IMR-90 (cell line): ENCODE measurements around the gene TBC1D4. TPM values are rescaled to one million over a fixed set of nuclear protein-coding genes. Genes with fewer than 3 reads are reported as not detected.
A peak's percentile ranks its signal among the peaks of the same experiment; 100 is the strongest.

Experiments
- ATAC-seq: fragments of 200-7000 bp; cut with Tn5 transposase; 2 replicates; pipeline ENCODE4 v1.9.1; 2020; ENCODE audit warnings: low read depth, mild to moderate bottlenecking, moderate library complexity
- BruUV-seq: library from RNA; stranded (reverse); fragments of 400-500 nt; replicated peaks from 2 replicates; lab custom pipeline; 2021; lab: Mats Ljungman, UMichigan
- CTCF ChIA-PET: fragments of 300-600 bp; formaldehyde crosslinking; extraction: SDS; loops from one replicate; lab custom pipeline; 2021; ENCODE audit warnings: antibody characterized with exemption; lab: Yijun Ruan, JAX
- POLR2A ChIA-PET: fragments of 300-600 bp; sonication (Branson Sonifier 250); formaldehyde crosslinking; loops from one replicate; lab custom pipeline; 2022; ENCODE audit warnings: antibody characterized with exemption; ENCODE audit not compliant: unreplicated experiment; lab: Charles Lee
- DNase-seq: peaks from one replicate; pipeline ENCODE4 v3.0.0; 2013
- H2AFZ ChIP-seq: replicated peaks from 2 replicates; pipeline ENCODE3; 2013; ENCODE audit warnings: low read length, mild to moderate bottlenecking; ENCODE audit not compliant: poor library complexity
- H2AK5ac ChIP-seq: 2 replicates; pipeline ENCODE4 v1.6.1; 2013; ENCODE audit warnings: low read depth, low read length, inconsistent platforms
- H2AK9ac ChIP-seq: replicated peaks from 2 replicates; pipeline ENCODE3; 2013; ENCODE audit warnings: mild to moderate bottlenecking, low read depth, low read length, moderate library complexity; ENCODE audit not compliant: poor library complexity
- H2BK120ac ChIP-seq: 2 replicates; pipeline ENCODE4 v1.6.1; 2013; ENCODE audit warnings: low read depth, low read length, inconsistent platforms
- H2BK15ac ChIP-seq: 3 replicates; pipeline ENCODE4 v1.6.1; 2013; ENCODE audit warnings: low read depth, low read length, inconsistent platforms
- H2BK20ac ChIP-seq: 2 replicates; pipeline ENCODE4 v1.6.1; 2013; ENCODE audit warnings: low read depth, mild to moderate bottlenecking, inconsistent platforms, low read length, moderate library complexity
- H2BK5ac ChIP-seq: 2 replicates; pipeline ENCODE4 v1.6.1; 2013; ENCODE audit warnings: mild to moderate bottlenecking, low read depth, low read length, inconsistent platforms; ENCODE audit not compliant: poor library complexity, severe bottlenecking
- H3K14ac ChIP-seq: replicated peaks from 2 replicates; pipeline ENCODE4 v1.6.1; 2013; ENCODE audit warnings: low read depth, low read length, inconsistent platforms
- H3K18ac ChIP-seq: 2 replicates; pipeline ENCODE4 v1.6.1; 2013; ENCODE audit warnings: low read depth, low read length, control low read depth
- H3K23ac ChIP-seq: 2 replicates; pipeline ENCODE4 v1.6.1; 2013; ENCODE audit warnings: low read depth, low read length, inconsistent platforms
- H3K27ac ChIP-seq: 2 replicates; pipeline ENCODE4 v1.5.1; 2013; ENCODE audit warnings: mild to moderate bottlenecking, control low read depth, low read length; ENCODE audit not compliant: insufficient read depth
- H3K27me3 ChIP-seq: 2 replicates; pipeline ENCODE4 v1.6.1; 2013; ENCODE audit warnings: low read length; ENCODE audit not compliant: control insufficient read depth, insufficient read depth
- H3K36me3 ChIP-seq: 2 replicates; pipeline ENCODE4 v1.6.1; 2013; ENCODE audit warnings: low read length, mixed read lengths; ENCODE audit not compliant: control insufficient read depth, insufficient read depth
- H3K4ac ChIP-seq: 2 replicates; pipeline ENCODE4 v1.6.1; 2013; ENCODE audit warnings: low read depth, low read length, inconsistent platforms
- H3K4me1 ChIP-seq: 2 replicates; pipeline ENCODE4 v1.6.1; 2013; ENCODE audit warnings: low read length, mixed read lengths; ENCODE audit not compliant: control insufficient read depth, insufficient read depth
- H3K4me2 ChIP-seq: 2 replicates; pipeline ENCODE4 v1.6.1; 2013; ENCODE audit warnings: low read depth, mild to moderate bottlenecking, control low read depth, low read length, moderate library complexity
- H3K4me3 ChIP-seq: 2 replicates; pipeline ENCODE4 v1.5.1; 2013; ENCODE audit warnings: low read depth, mild to moderate bottlenecking, control low read depth, low read length, moderate library complexity; ENCODE audit not compliant: insufficient read depth
- H3K56ac ChIP-seq: 2 replicates; pipeline ENCODE4 v1.6.1; 2013; ENCODE audit warnings: low read length, inconsistent platforms; ENCODE audit not compliant: insufficient read depth; ENCODE audit errors: extremely low read depth
- H3K79me1 ChIP-seq, 2 experiments: 2 replicates each; pipeline ENCODE4 v1.6.1; 2013; ENCODE audit warnings: low read length in 2 of 2, inconsistent platforms in 1 of 2, low read depth in 1 of 2
- H3K9ac ChIP-seq: 2 replicates; pipeline ENCODE4 v1.6.1; 2013; ENCODE audit warnings: low read depth, low read length, control low read depth
- H3K9me1 ChIP-seq: 2 replicates; pipeline ENCODE4 v1.6.1; 2013; ENCODE audit warnings: low read length, inconsistent platforms; ENCODE audit not compliant: insufficient read depth
- H3K9me3 ChIP-seq: 2 replicates; pipeline ENCODE4 v1.6.1; 2013; ENCODE audit warnings: low read length; ENCODE audit not compliant: control insufficient read depth, insufficient read depth
- H4K20me1 ChIP-seq: 2 replicates; pipeline ENCODE4 v1.6.1; 2013; ENCODE audit warnings: low read length, inconsistent platforms; ENCODE audit not compliant: insufficient read depth
- H4K5ac ChIP-seq: 2 replicates; pipeline ENCODE4 v1.6.1; 2013; ENCODE audit warnings: mild to moderate bottlenecking, low read depth, low read length, control low read depth
- H4K8ac ChIP-seq, 2 experiments: 2 replicates each; pipeline ENCODE4 v1.6.1; 2013; ENCODE audit warnings: low read depth in 2 of 2, low read length in 2 of 2, control low read depth in 1 of 2, inconsistent platforms in 1 of 2
- H4K91ac ChIP-seq: 2 replicates; pipeline ENCODE4 v1.6.1; 2013; ENCODE audit warnings: low read depth, low read length, inconsistent platforms; ENCODE audit not compliant: insufficient read depth
- BHLHE40 ChIP-seq: fragments of 150-350 bp; IDR thresholded peaks from 2 replicates; pipeline ENCODE4 v1.6.1; 2016; ENCODE audit warnings: mild to moderate bottlenecking, low read depth, low read length
- CEBPB ChIP-seq: IDR thresholded peaks from 2 replicates; pipeline ENCODE4 v1.6.1; 2012; ENCODE audit warnings: low read depth, low read length, improper control_type of control experiment
- CHD1 ChIP-seq: IDR thresholded peaks from 2 replicates; pipeline ENCODE4 v1.6.1; 2012; ENCODE audit warnings: low read depth, low read length, improper control_type of control experiment
- FOS ChIP-seq: fragments of 150-350 bp; IDR thresholded peaks from 2 replicates; pipeline ENCODE4 v1.6.1; 2016; ENCODE audit warnings: low read depth, low read length
- MAFK ChIP-seq: IDR thresholded peaks from 2 replicates; pipeline ENCODE4 v1.6.1; 2012; ENCODE audit warnings: low read depth, low read length, improper control_type of control experiment
- MAZ ChIP-seq: IDR thresholded peaks from 2 replicates; pipeline ENCODE4 v1.6.1; 2012; ENCODE audit warnings: low read depth, mild to moderate bottlenecking, low read length, improper control_type of control experiment, moderate library complexity, borderline replicate concordance
- MXI1 ChIP-seq: IDR thresholded peaks from 2 replicates; pipeline ENCODE4 v1.6.1; 2012; ENCODE audit warnings: low read depth, mild to moderate bottlenecking, low read length, moderate library complexity, borderline replicate concordance
- NFE2L2 ChIP-seq: fragments of 150-350 bp; IDR thresholded peaks from 2 replicates; pipeline ENCODE4 v1.6.1; 2016; ENCODE audit warnings: low read depth, mild to moderate bottlenecking, low read length
- RCOR1 ChIP-seq: IDR thresholded peaks from 2 replicates; pipeline ENCODE4 v1.6.1; 2012; ENCODE audit warnings: mild to moderate bottlenecking, low read length, improper control_type of control experiment; ENCODE audit not compliant: insufficient replicate concordance
- SMC3 ChIP-seq: fragments of 150-350 bp; IDR thresholded peaks from 2 replicates; pipeline ENCODE4 v1.6.1; 2016; ENCODE audit warnings: low read depth, mild to moderate bottlenecking, antibody characterized with exemption, low read length, moderate library complexity
- WGBS, 2 experiments: methylation state at CpG; one replicate each; pipeline versions ENCODE4 v1.1.5 to v1.1.7; 2013; ENCODE audit warnings: missing lambda C conversion rate in 2 of 2; ENCODE audit not compliant: insufficient read length in 1 of 2; ENCODE audit errors: extremely low coverage in 2 of 2; 5-methylcytosine and 5-hydroxymethylcytosine counted together
- dilution Hi-C: fragments of 300-500 bp; cut with HindIII; formaldehyde crosslinking; loops from one replicate; pipeline ENCODE4 v1.14.3; 2018; ENCODE audit warnings: low sequenced_read_pairs; ENCODE audit not compliant: unreplicated experiment
- in situ Hi-C: fragments of 300-500 bp; cut with MboI; formaldehyde crosslinking; loops from 3 replicates; pipeline ENCODE4 v1.14.3; 2019; ENCODE audit warnings: low sequenced_read_pairs, inconsistent platforms, mixed read lengths
- intact Hi-C: fragments of 100-400 bp; cut with micrococcal nuclease; formaldehyde crosslinking; loops from 2 replicates; pipeline ENCODE4 v1.10.0; 2022
- polyA plus RNA-seq, 3 experiments: library from polyadenylated mRNA; depleted of rRNA; stranded (reverse); fragments of >200 nt; gene quantifications; 2 replicates each; pipeline ENCODE4 v1.2.3, GENCODE V29; 2012; ENCODE audit warnings: low replicate concordance in 1 of 3
- total RNA-seq: library from RNA; depleted of rRNA; stranded (reverse); fragments of >200 nt; gene quantifications from 2 replicates; pipeline ENCODE4 v1.2.3, GENCODE V29; 2012
- TF ChIP-seq, protein P1 (sequence below): conservative IDR thresholded peaks from 2 replicates; pipeline ENCODE4 v1.5.1; 2012; ENCODE audit warnings: mild to moderate bottlenecking, low read depth, low read length, improper control_type of control experiment

The TBC1D4 gene
- total and polyA plus RNA-seq, 2 of the 4 experiments (the other 2 are of a cell fraction), result 7.5 to 22.8 TPM

DNA sequence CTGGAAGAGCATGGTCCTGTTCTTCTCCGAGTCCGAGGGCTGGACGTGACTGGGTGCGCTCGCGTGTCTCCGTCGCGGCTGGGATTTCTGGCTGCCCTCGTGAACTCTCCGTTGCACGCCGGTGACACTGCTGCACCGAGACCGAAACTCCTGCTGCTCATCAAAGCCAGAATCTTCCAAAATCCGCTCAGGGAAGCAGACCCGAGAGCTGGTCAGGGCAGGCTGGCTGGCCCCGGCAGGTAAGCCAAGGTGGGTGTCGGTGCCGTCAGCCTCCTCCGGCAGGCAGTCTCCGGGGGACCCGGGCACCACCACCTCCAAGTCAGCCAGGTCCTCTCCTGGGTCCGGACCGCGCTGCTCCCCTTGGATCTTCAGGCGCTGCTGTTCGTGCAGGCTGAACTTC lies 119.9 kb downstream of the TBC1D4 start:
- peaks cover 11% of the 10 kb centered on the region for H3K9me1 ChIP-seq
- no peak overlapping the region; the same call in 1 of the 2 replicates for H3K14ac ChIP-seq
- H2BK5ac ChIP-seq, result no peak overlapping the region
- no peak overlapping the region for H2AK9ac ChIP-seq
- ATAC-seq, result no peak
- no peak overlapping the region for H3K4ac ChIP-seq
- no peak overlapping the region for H3K4me3 ChIP-seq
- WGBS, 2 experiments, result 100% methylated on average over 26 of the region's 28 CpGs; no CpG with 5 or more reads in 1 of the 2 experiments
- H3K9me3 ChIP-seq, result no peaks in the 10 kb centered on the region
- no peak for DNase-seq
- TF ChIP-seq NFE2L2, result no peak
- TF ChIP-seq FOS, result no peak
- TF ChIP-seq CEBPB, result no peak
- no peak for TF ChIP-seq MXI1
- TF ChIP-seq, protein P1, sequence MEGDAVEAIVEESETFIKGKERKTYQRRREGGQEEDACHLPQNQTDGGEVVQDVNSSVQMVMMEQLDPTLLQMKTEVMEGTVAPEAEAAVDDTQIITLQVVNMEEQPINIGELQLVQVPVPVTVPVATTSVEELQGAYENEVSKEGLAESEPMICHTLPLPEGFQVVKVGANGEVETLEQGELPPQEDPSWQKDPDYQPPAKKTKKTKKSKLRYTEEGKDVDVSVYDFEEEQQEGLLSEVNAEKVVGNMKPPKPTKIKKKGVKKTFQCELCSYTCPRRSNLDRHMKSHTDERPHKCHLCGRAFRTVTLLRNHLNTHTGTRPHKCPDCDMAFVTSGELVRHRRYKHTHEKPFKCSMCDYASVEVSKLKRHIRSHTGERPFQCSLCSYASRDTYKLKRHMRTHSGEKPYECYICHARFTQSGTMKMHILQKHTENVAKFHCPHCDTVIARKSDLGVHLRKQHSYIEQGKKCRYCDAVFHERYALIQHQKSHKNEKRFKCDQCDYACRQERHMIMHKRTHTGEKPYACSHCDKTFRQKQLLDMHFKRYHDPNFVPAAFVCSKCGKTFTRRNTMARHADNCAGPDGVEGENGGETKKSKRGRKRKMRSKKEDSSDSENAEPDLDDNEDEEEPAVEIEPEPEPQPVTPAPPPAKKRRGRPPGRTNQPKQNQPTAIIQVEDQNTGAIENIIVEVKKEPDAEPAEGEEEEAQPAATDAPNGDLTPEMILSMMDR, result no peak
- TF ChIP-seq BHLHE40, result no peak
- TF ChIP-seq CHD1, result no peak
- TF ChIP-seq RCOR1, result no peak
- no peak for TF ChIP-seq MAZ
- TF ChIP-seq SMC3, result no peak
- TF ChIP-seq MAFK, result no peak
- peak overlapping the region; percentile 48; the same call in 1 of the 3 replicates for H2BK15ac ChIP-seq
- in situ Hi-C loops (no loop called here), dilution Hi-C loops (no loop called here), intact Hi-C loops (no loop called here)
- H3K27me3 ChIP-seq, result no peaks in the 10 kb centered on the region
- H4K91ac ChIP-seq, result peak overlapping the region; percentile 23; the same call in 1 of the 2 replicates
- no peak overlapping the region for H3K9ac ChIP-seq
- H2AK5ac ChIP-seq, result peak overlapping the region; percentile 91
- H3K23ac ChIP-seq, result no peak overlapping the region
- no peak overlapping the region for H3K18ac ChIP-seq
- no TSS peak for BruUV-seq
- H4K8ac ChIP-seq, result no peak overlapping the region
- no peak overlapping the region for H4K5ac ChIP-seq
- no peak overlapping the region for H3K56ac ChIP-seq
- peak overlapping the region; percentile 28; the same call in 1 of the 2 replicates for H2BK20ac ChIP-seq
- ChIA-PET CTCF (no interaction called here), POLR2A (no interaction called here)
- no peak overlapping the region for H3K4me2 ChIP-seq
- H3K36me3 ChIP-seq, result no peaks in the 10 kb centered on the region
- peaks cover 10% of the 10 kb centered on the region; the same call in 1 of the 2 replicates for H3K4me1 ChIP-seq
- H4K20me1 ChIP-seq, result no peaks in the 10 kb centered on the region
- H2AFZ ChIP-seq, result no peak overlapping the region
- no peak overlapping the region for H3K27ac ChIP-seq
- H2BK120ac ChIP-seq, result peak overlapping the region; percentile 46
- peaks cover 14 to 37% of the 10 kb centered on the region in 2 experiments; a peak in 3 of 4 replicates for H3K79me1 ChIP-seq
